Fibroblast of skin of scalp (primary cell): ENCODE measurements around the gene UBE2G2.

Source experiments
- DNase-seq: peaks from one replicate; pipeline ENCODE4 v3.0.0-alpha.2; 2013

The UBE2G2 gene

GRCh38 chr21:44785620-44786335 is 15.8 kb downstream of the UBE2G2 start:
- peak; percentile 6 for DNase-seq

GRCh38 chr21:44784810-44785209 is 16.8 kb downstream of the UBE2G2 start:
- DNase-seq, result no peak

- no peak for DNase-seq
Measured at GRCh38 chr21:44783020-44783696, 18.5 kb downstream of the UBE2G2 start.

GRCh38 chr21:44780767-44781459 is 20.7 kb downstream of the UBE2G2 start:
- DNase-seq, result no peak

- no peak for DNase-seq
Measured at GRCh38 chr21:44780137-44780502, 21.5 kb downstream of the UBE2G2 start.

GRCh38 chr21:44779417-44780136 is 22.0 kb downstream of the UBE2G2 start:
- DNase-seq, result no peak

- no peak for DNase-seq
Measured at GRCh38 chr21:44778983-44779382, 22.6 kb downstream of the UBE2G2 start.

- DNase-seq, result no peak
Measured at GRCh38 chr21:44778499-44778911, 23.1 kb downstream of the UBE2G2 start.

- DNase-seq, result no peak
Measured at GRCh38 chr21:44778094-44778493, 23.5 kb downstream of the UBE2G2 start.

- DNase-seq, result no peak
Measured at GRCh38 chr21:44774972-44775371, 26.6 kb downstream of the UBE2G2 start.

- no peak for DNase-seq
Measured at GRCh38 chr21:44773291-44773932, 28.2 kb downstream of the UBE2G2 start.

- DNase-seq, result no peak
Measured at GRCh38 chr21:44771896-44772525, 29.6 kb downstream of the UBE2G2 start.

- DNase-seq, result peak; percentile 15
Measured at GRCh38 chr21:44767834-44768831, 33.5 kb downstream of the UBE2G2 start.

- DNase-seq, result no peak
Measured at GRCh38 chr21:44766818-44767354, 34.7 kb downstream of the UBE2G2 start.

GRCh38 chr21:44766014-44766817 is 35.4 kb downstream of the UBE2G2 start:
- no peak for DNase-seq

- DNase-seq, result no peak
Measured at GRCh38 chr21:44765231-44766013, 36.2 kb downstream of the UBE2G2 start.

- DNase-seq, result no peak
Measured at GRCh38 chr21:44764319-44765230, 37.0 kb downstream of the UBE2G2 start.
